ENCODE measurements around the gene NLGN1. TPM values are rescaled to one million over a fixed set of nuclear protein-coding genes. Genes with fewer than 3 reads are reported as not detected.

Gene NLGN1
- total and polyA plus RNA-seq, 12 donors: 0.13 to 3.7 (median 0.84) TPM

DNA sequence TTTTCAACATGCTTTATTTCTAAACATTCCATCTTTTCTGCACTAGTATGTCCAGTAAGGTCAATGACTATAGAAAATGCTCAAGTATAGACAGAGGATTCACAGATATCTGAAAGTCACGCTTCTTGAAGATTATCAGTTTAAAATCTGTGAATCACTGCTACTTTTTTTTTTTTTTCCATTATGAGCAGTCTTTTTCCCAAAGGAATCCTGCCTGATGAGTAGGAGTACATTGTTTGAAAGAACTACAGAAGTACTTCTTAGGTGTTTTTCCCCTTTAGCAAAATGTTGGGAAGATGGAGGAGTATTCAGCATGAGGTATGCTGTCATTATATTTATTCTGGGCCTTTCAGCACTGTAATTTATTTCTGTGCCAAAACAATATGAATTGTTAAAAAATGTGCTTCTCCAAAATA lies 266.2 kb downstream of the NLGN1 start:
- intact Hi-C loops (cut with DNase I): no loop called here
- 26 to 48% (median 44%) methylated on average over 1 of the region's 1 CpG for WGBS, 4 donors
- no peak for TF ChIP-seq POLR2A (IDR thresholded peaks at IDR 0.05)
- TF ChIP-seq, protein P1, sequence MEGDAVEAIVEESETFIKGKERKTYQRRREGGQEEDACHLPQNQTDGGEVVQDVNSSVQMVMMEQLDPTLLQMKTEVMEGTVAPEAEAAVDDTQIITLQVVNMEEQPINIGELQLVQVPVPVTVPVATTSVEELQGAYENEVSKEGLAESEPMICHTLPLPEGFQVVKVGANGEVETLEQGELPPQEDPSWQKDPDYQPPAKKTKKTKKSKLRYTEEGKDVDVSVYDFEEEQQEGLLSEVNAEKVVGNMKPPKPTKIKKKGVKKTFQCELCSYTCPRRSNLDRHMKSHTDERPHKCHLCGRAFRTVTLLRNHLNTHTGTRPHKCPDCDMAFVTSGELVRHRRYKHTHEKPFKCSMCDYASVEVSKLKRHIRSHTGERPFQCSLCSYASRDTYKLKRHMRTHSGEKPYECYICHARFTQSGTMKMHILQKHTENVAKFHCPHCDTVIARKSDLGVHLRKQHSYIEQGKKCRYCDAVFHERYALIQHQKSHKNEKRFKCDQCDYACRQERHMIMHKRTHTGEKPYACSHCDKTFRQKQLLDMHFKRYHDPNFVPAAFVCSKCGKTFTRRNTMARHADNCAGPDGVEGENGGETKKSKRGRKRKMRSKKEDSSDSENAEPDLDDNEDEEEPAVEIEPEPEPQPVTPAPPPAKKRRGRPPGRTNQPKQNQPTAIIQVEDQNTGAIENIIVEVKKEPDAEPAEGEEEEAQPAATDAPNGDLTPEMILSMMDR (IDR thresholded peaks at IDR 0.05): no peak

DNA sequence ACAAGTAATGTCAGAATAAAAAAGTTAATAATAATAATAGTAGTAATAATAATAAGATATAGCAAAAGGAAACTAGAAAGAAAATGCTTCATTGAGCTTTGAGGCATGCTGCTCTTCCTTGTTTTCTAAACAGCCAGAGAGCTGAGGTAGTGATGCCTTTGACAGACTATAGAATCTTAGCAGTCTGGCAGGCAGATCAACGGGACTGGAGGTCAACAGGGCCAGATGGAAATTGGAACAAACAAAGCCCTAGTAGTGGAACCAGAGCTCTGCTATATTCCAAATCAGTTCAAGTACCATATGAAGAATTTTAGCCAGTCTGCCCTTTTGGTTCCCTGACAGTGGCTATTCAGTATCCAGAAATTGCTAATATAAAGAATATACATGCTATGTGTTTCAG lies 278.6 kb downstream of the NLGN1 start:
- no peaks in the 10 kb centered on the region for H3K27me3 ChIP-seq
- no peaks in the 10 kb centered on the region for H3K36me3 ChIP-seq (replicated peaks in 1 of 2)
- no peak overlapping the region for H3K4me3 ChIP-seq
- intact Hi-C loops (cut with DNase I): no loop called here
- TF ChIP-seq POLR2A (IDR thresholded peaks at IDR 0.05): no peak
- TF ChIP-seq, protein P1 (IDR thresholded peaks at IDR 0.05): no peak
- no peak overlapping the region for H3K27ac ChIP-seq
- WGBS, 4 donors: 13 to 48% (median 41%) methylated on average over 1 of the region's 1 CpG
- no peaks in the 10 kb centered on the region for H3K9me3 ChIP-seq (replicated peaks in 1 of 3)
- DNase-seq: no peak
- H3K4me1 ChIP-seq (replicated peaks in 1 of 2): no peaks in the 10 kb centered on the region

More for the DNA sequence above, 266.2 kb downstream of the NLGN1 start:
- Histone ChIP-seq H3K4me3 (no peak overlapping the region), H3K27me3 (no peaks in the 10 kb centered on the region), H3K36me3 (replicated peaks in 1 of 2) (no peaks in the 10 kb centered on the region), H3K4me1 (replicated peaks in 1 of 2) (no peaks in the 10 kb centered on the region), H3K9me3 (replicated peaks in 1 of 3) (no peaks in the 10 kb centered on the region), H3K27ac (no peak overlapping the region)
- DNase-seq: no peak

DNA sequence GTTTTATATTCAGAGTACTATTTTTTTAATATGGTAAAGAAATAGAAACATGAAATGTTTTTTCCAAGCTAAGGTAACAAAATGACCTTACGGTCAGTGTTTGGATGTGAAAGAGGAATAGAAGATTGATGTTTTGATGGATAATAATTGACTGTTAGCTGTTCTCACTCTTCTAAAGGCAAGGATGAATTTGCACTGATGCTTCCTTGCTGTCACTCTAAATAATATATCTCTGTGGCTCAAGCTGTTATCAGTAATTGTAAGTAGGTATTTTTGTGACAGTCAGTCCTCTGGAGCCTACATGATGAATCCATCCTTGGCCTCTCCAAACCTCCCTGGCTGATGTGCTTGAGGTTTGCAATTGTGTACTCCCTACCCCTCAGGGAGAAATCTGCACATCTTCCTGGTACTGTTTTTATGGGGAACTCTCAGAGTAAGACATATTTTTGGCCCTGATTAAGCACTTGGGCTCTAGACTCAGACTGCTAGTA lies 283.7 kb downstream of the NLGN1 start:
- no peaks in the 10 kb centered on the region for H3K27me3 ChIP-seq
- H3K36me3 ChIP-seq (replicated peaks in 1 of 2): no peaks in the 10 kb centered on the region
- DNase-seq: no peak
- intact Hi-C loops (cut with DNase I): no loop called here
- no peaks in the 10 kb centered on the region for H3K4me1 ChIP-seq (replicated peaks in 1 of 2)
- no peak overlapping the region for H3K4me3 ChIP-seq
- WGBS, 4 donors: 85 to 97% (median 91%) methylated on average over 1 of the region's 1 CpG
- H3K9me3 ChIP-seq (replicated peaks in 1 of 3): no peaks in the 10 kb centered on the region
- H3K27ac ChIP-seq: no peak overlapping the region
- no peak for TF ChIP-seq POLR2A (IDR thresholded peaks at IDR 0.05)
- TF ChIP-seq, protein P1 (IDR thresholded peaks at IDR 0.05): no peak

DNA sequence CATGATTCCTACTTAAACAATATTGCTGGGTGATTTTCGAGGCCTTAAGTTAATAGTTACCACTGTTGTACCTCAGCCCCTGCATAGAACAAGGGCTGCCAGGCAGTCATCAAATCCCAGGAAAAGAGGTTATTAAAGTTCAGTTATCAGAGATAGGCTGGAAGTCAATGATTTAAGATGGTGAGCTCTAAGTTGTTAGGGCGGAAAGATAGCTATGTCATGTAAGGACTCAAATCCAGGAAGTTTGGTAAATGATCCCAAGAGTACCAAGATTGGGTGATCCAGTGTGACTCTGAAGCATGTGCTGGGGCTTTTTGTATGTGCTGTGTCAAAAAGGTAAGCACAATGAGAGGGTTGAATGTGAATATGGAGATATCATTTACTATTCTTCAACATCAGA lies 287.9 kb downstream of the NLGN1 start:
- intact Hi-C loops (cut with DNase I): no loop called here
- Histone ChIP-seq H3K27ac (no peak overlapping the region), H3K4me1 (replicated peaks in 1 of 2) (no peaks in the 10 kb centered on the region), H3K9me3 (replicated peaks in 1 of 3) (no peaks in the 10 kb centered on the region), H3K36me3 (replicated peaks in 1 of 2) (no peaks in the 10 kb centered on the region), H3K27me3 (no peaks in the 10 kb centered on the region), H3K4me3 (no peak overlapping the region)
- no peak for DNase-seq
- TF ChIP-seq, protein P1 (IDR thresholded peaks at IDR 0.05): no peak
- TF ChIP-seq POLR2A (IDR thresholded peaks at IDR 0.05): no peak
- 64 to 77% (median 75%) methylated on average over 2 of the region's 2 CpGs for WGBS, 4 donors
